Measurements from ENCODE around the gene C1RL.
"Not testable (repeated sequence)": the region's sequence is repeated elsewhere in the genome, so short reads cannot be mapped to it uniquely, and the experiment has no call there.

C1RL gene

GRCh38 chr12:7060353-7060954, 48.6 kb downstream of the C1RL start, which contains the start of gene C1S:
C1S (plus strand) TSS chr12:7060718; CDS start chr12:7061913, 1,195 bp downstream.
- DNase-seq (ENCODE audit: low spot score), result peak; percentile 93

- no peak for DNase-seq (ENCODE audit: low spot score)
Observed at GRCh38 chr12:7059780-7060179, 49.2 kb downstream of the C1RL start.

GRCh38 chr12:7058850-7059395, 50.1 kb downstream of the C1RL start:
- DNase-seq (ENCODE audit: low spot score), result no peak

DNA sequence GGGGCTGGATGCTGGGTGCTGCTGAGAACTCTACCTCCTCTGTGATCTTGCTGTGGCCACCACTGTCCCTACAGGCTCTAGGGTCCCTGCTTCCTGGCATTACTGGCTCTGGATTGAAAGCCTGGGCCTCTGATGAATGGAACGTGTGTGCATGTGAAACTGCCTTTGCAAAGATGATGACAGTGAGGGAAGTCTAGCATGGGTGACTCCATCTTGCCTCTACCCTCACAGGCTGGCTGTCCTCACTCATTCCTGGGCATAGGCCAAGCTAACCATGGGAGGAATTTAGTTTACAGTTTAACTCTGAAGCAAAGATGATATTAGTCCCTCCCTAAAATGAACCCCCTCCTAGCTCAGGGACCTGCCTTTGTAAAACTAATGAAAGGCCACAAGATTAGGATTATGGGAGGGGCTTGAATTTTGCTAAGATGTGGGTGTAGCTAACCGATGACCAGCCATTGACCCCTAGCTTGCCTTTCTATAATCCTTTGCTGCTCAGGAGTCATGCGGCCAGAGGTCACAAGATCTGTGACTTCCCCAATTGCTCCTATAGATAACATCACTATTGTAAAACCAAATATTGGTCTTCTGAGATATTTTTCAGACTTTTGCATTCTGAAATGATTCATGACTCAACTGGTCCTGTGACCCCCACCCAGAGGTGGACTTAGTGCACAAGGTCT, 50.7 kb downstream of the C1RL start:
- DNase-seq (ENCODE audit: low spot score), result no peak

DNA sequence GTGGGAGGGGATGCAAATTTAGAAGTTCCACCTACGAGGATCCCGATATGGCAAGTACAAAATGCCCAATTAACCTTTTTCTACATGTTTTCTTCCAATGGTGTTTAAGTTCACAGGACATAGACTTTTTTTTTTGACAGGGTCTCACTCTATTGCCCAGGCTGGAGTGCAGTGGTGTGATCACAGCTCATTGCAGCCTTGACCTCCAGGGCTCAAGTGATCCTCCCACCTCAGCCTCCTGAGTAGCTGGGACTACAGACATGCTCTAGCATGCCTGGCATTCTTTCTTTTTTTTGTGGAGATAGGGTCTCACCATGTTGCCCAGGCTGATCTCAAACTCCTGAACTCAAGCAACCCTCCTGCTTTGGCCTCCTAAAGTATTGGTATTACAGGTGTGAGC, 53.3 kb downstream of the C1RL start:
- not testable (repeated sequence) for DNase-seq (ENCODE audit: low spot score)

- no peak for DNase-seq (ENCODE audit: low spot score)
Observed at GRCh38 chr12:7054925-7055324, 54.1 kb downstream of the C1RL start.

GRCh38 chr12:7049973-7050372, 59.0 kb downstream of the C1RL start:
- not testable (repeated sequence) for DNase-seq (ENCODE audit: low spot score)

DNA sequence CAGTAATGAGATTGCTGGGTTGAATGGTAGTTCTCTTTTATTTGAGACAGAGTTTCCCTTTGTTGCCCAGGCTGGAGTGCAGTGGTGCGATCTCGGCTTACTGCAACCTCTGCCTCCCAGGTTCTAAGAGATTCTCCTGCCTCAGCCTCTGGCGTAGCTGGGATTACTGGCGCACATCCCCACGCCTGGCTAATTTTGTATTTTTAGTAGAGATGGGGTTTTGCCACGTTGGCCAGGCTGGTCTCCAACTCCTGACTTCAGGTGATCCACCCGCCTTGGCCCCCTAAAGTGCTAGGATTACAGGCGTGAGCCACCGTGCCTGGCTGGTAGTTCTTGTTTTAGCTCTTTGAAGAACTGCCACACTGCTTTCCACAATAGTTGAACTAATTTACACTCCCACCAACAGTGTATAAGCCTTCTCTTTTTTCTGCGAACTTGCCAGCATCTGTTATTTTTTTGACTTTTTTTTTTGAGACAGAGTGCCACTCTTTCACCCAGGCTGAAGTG, 59.5 kb downstream of the C1RL start:
- not testable (repeated sequence) for DNase-seq (ENCODE audit: low spot score)

DNA sequence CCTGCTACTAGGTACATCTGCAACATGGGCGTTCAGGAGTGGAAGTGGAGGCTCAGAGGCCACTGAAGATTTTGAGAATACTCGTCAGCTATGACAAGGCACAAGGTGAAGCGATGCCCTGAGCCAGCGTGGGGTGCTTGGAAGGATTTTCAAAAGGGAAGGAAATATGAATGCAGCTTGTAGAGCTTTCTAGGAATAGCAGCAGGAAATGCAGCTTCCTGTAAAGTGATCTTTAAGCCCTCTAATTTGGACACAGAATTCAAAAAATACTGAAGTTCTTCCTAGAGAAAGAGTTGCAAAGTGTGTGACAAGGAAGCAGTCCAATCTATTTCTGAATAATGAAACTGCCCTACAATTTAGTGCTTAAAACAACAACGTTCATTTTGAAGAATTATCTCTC, 61.7 kb downstream of the C1RL start:
- no peak for DNase-seq (ENCODE audit: low spot score)

DNA sequence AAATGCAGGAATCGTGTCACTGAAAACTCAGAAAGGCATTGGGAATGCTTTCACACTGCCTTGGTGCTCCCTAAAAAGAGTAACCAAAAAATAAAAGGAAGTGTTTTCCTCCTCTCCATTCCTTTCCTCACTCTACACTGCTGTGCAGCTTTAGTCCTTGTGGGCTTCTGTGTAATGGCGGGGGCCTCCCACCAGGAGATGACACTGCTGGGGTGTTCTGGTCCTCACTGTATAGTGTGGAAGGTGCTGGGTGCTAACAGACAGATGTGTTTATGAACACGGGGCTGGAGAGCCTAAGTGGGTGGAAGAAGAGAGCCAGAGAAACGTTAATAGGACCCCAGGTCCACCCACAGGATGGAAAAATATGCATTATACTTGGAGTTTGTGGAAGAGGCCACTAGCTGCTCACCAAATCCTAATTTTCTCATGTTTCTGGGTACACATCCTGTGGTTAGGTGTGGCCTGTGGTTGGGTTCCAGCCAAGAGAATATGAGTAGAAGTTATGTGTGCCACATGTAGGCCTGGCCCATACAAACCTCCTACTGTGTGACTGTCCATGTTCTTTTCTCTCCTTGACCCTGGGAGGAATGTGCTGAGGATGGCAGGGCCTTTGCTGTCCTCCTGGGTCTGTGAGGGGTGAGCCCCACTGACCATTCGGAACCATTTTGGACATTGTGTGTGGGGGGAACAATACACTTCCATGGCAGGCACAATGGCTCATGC, 62.5 kb downstream of the C1RL start:
- no peak for DNase-seq (ENCODE audit: low spot score)

DNA sequence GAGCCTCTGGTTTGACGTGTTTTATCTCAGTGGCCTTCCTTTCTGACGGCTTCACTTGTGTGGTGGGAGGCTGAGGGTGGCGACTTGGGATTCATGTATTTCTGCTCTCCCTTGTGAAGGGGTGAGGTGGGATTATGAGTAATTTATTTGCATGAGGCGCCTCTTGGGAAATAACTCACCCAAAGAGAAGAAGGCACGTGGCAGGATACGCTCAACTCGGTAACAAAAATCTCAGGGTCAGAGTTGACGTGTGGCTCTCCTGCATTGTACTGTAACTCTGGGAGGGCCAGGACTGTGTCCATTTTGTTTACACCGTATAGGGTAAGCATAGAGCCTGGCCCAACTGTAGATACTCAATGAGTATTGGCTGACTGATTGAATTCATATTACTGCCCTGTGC, 63.1 kb downstream of the C1RL start:
- DNase-seq (ENCODE audit: low spot score), result no peak
